Cerebellar cortex (tissue), 1 donor: ENCODE data around the gene CRISPLD2.
A peak's percentile ranks its signal among the peaks of the same experiment; 100 is the strongest.
"Not testable (repeated sequence)": the region's sequence is repeated elsewhere in the genome, so short reads cannot be mapped to it uniquely, and the experiment has no call there.

ENCODE experiments used
- DNase-seq: peaks from one replicate; pipeline ENCODE4 v3.0.0-alpha.2; 2015; ENCODE audit warnings: low spot score

The CRISPLD2 gene

DNA sequence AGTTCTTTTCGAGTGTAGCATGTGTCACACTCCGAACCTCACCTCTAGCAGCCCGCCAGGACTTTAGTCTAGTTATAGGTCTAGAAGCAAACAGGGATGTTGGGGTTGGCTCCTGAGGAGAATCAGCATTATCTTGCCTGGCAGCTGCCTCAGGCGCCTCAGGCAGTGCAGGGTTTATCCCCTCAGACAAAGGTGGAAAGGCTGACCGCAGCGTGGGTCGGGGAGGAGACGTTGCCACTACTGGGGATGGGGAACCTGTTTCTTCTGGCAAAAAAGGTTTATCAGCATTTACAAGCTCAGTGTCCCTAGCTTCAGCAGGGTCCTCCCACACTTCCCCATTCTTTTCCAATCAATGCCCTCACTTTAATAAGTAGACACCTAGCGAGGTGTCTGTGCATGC, 40.6 kb downstream of the CRISPLD2 start:
- DNase-seq: no peak

DNA sequence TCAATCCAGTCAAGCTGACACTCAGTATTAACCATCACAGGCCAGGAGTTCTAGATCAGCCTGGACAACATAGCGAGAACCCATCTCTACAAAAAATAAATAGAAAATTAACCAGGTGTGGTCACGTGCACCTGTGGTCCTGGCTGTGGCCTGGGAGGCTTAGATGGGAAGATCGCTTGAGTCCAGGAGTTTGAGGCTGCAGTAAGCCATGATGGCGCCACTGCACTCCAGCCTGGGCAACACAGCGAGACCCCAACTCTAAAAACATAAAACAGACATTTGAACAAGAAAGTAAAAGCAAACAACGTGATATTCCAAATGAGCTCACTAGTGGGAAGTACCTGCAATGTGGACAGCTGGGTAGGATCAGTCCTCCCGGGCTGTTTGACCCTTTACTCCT, 41.9 kb downstream of the CRISPLD2 start:
- DNase-seq: no peak

DNA sequence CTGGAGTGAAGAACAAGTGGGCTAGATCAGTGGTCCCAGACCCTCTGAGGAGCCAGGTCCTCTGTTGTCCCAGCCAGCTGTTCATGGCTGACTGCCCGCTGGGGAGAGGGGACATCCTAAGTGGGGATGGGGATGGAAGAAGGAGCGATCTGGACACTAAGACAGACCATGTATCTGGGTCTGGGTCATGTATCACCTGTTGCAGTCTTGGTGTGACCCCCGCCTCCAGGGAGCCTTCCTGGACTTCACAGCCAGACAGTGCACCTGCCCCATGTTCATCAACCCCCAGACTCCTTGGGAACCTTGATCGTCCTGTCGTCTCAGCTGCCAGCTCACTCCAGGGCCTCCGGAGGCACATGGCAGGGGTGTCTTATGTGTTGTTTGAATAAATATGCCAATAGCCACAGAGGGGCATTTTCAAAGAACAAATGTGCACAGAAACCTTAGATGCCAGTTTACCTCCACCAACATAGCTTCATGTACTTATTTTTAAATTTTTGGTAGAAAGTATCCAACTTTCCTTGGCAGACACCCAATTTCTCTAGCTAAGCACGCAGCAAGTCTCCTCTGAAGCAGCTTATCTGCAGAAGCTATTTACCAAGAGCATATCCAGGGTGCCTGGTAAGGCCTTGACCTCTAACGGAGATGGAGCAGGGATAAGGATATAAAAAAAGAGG, 43.2 kb downstream of the CRISPLD2 start:
- no peak for DNase-seq

DNA sequence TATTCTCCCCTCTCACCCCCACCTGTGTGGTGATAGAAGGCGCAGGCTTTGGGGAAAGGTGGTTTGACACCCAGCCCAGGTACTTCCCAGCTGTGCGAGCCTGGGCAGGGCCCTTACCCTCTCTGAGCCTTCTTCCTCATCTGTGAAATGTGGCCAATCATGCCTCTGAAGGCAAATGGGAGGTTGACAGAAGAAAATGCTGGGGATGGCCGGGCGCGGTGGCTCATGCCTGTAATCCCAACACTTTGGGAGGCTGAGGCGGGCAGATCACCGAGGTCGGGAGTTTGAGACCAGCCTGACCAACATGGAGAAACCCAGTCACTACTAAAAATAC, 43.7 kb downstream of the CRISPLD2 start:
- DNase-seq: no peak

DNA sequence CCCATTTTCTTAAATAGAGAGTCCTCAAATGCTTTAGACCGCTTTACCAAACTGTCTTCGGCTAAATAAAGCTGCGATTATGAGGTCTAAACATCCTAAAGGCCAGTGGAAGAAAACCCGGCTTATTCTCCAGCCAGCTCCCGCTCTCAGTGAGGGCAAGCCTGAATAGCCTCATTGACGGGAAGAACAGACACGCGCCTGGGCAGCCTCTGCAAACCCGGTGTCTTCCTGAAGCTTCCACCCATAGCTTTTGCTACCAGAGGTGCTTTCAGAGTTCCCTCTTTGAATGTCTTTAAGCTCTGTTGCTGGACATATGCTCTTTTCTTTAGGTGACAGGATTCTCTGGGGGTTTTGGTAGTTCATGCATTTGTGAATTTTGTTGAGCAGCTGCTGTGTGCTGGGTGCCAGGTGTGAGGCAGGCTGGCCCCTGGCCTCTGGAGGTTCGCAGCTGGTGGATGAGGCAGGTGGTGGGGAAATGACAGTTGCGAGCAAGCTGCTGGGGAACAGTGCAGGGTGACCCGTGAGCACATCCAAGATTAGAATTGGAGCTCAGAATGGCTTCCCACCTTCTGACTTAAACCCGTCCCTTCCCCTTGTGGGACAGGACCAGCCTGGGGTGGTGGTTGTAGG, 44.7 kb downstream of the CRISPLD2 start:
- no peak for DNase-seq

DNA sequence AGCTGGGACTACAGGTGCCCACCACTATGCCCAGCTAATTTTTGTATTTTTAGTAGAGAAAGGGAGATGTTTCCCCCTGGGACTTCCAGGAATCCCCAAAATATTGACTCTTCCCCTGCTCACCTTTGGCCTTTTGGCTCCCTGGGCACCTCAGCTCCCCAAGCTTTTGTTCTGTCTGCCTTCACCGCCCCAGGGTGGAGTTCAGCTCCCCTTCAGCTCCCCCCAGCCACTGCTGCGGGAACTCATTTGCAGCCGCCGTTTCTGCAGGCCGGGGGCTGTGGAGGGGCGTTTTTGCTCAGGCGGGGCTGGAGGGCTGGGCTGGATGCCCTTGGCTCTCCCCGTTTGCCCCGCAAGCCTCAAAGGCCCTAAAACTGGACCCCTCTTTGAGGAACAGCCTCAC, 47.9 kb downstream of the CRISPLD2 start:
- DNase-seq: no peak

DNA sequence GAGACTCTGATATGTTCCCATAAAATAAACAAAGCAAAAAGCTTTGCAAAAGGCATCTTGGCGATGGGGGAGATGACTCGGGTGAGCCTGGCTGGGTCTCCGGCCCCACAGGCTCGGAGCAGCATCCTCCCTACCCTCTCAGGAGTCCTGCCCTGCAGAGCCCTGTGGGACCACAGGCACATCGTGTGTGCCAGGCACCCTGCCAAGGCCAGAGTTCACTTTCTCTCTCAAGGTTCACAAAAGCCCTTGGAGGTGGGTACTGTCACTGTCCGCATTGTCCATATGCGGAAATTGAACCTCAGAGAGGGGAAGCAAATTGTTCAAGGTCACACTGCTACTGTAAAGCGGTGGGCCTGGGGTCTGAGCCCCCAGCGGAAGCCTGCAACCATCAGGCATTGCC, 48.5 kb downstream of the CRISPLD2 start:
- no peak for DNase-seq

DNA sequence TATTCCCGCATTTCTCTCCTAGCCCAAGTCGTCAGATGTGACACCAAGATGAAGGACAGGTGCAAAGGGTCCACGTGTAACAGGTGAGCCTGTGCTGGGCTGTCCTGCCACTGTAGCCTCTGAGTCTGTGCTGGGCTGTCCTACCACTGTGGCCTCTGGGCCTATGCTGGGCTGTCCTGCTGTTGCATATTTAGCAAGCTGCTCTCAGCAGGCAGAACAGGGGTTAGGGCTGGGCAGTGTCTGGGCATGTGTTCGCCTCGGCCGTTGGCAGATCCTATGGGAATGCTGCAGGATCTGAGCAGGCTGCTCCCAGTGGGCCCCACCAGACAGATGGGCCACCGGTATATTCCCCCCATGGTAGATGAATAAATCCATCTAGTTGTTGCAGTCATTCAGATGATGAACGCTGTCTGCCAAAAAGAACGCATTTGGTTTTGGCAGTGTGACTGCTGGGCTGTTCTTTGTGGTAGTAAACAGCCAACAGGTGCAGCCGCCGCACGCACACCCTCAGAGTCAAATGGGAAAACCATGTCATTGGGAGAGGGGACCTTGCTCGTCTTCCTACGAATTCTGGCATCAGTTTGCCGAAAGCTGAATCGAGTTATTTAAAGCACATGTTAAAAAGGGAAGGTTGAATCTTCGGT, 49.2 kb downstream of the CRISPLD2 start:
- DNase-seq: peak; percentile 16

DNA sequence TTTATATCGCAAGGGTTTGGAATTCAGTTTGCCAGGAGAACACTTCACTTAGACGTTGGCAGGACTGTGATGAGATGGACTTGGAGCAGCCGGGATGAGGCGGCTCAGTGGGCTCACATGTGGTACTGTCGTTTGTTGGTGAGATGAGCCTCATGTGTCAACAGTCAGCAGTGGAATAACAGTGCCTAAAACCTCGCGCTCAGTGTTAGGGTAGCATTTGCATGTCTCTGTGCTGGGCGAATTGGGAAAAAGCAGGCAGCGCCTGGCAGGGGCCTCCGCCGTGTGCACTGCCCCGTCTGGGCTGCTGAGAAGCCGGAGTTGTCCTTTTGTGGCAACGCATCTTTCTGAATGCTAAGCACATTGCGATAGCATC, 49.7 kb downstream of the CRISPLD2 start:
- no peak for DNase-seq

DNA sequence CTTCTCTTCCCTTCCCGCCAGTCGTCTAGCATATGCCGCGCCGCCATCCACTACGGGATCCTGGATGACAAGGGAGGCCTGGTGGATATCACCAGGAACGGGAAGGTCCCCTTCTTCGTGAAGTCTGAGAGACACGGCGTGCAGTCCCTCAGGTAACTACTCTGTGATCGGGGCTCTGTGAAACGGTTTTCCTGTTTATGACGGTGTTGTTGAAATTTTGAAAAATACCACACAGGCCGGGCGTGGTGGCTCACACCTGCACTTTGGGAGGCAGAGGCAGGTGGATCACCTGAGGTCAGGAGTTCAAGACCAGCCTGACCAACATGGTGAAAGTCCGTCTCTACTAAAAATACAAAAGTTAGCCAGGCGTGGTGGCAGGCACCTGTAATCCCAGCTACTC, 53.2 kb downstream of the CRISPLD2 start:
- not testable (repeated sequence) for DNase-seq

DNA sequence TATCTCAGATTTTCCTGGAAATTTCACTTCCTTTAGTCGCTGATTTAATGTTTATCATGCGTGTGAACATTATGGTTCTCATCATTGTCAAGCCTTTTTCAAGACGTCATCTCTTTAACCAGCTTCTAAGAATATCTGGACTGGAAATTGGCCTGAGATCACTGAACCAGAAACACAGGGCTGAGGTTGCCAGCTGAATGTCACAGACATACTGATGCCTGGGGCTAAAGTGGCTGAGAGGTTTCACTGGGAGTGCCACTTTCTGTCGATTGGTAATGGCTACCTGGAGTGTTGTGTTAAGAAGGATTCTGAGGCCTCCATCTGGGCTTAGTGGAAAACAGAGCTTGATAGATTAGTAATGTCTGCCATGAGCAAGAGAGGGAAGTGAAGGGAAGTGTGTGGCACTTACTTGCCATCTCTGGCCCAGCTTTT, 54.2 kb downstream of the CRISPLD2 start:
- no peak for DNase-seq

DNA sequence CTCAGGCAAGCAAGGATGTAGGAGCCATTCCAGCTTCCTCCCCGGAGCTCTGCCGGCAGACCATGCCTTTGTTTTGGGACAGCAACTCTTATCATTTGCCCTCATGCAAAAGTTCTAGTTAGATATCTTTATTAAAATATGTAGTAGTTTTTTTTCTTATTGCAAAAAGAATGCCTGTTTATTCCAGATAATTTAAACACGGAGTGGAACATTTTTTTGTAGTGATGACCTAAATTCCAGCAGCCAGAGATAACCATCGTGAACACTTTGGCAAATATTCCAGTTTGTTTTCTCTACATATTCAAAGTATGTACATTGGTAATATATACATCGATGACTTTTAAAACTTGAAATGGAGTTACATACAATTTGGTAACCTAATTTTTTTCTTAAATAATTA, 54.8 kb downstream of the CRISPLD2 start:
- DNase-seq: no peak

DNA sequence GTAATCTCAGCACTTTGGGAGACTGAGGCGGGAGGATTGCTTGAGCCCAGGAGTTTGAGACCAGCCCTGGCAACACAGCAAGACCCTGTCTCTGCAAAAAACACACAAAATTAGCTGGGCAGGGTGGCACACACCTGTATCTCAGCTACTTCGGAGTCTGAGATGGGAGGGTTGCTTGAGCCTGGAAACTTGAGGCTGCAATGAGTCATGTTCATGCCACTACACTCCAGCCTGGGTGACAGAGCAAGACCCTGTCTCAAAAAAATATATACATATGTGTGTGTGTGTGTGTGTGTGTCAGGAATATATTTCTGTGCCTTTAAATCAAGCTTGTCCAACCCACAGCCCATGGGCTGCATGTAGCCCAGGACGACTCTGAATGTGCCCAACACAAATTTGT, 55.2 kb downstream of the CRISPLD2 start:
- DNase-seq: no peak

DNA sequence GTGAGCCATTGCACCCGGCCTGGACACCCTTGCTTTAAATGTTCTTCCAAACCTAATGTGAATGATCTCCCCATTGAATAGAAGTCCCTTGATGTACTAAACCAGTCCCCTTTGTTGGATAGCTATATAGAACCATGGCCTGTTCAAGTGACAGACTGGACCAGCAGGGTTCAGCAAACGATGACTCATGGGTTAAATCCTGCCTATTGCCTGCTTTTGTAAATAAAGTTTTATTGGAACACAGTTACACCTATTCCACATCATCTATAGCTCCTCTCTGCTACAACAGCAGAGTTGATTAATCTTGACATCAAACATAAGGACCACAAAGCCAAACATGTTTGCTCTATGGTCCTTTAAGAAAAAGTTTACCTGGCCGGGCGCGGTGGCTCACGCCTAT, 56.1 kb downstream of the CRISPLD2 start:
- no peak for DNase-seq

DNA sequence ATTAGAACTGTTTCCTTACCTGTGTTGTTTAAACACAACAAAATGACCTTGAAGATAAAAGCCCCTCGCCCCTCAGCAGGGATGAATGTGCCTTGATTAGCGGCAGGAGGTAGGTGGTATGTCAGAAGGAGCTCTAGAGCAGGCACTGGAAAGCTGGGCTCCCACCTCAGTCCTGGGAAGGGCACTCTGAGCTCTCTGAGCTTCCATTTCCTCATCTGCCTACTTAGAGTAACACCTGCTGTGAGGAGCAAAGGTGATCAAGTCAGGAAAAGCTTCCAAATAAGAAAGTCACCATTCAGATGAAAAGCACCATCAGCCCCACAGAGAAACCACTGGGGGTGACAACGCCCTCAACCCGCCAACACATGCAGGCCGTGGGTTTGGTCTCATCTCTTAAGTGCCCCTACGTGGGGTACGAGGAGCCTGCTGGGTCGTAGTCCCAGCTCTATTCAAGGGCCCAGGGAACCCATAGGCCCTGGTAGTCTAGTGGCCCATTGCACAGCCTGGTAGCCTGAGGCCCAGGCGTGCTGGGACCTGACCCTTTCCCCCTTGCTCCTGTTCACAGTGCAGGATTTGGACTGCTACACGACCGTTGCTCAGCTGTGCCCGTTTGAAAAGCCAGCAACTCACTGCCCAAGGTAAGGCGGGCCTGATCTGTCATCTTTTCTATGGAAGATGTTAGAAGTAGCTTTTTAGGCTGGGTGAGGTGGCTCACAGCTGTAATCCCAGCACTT, 57.3 kb downstream of the CRISPLD2 start:
- DNase-seq: no peak

DNA sequence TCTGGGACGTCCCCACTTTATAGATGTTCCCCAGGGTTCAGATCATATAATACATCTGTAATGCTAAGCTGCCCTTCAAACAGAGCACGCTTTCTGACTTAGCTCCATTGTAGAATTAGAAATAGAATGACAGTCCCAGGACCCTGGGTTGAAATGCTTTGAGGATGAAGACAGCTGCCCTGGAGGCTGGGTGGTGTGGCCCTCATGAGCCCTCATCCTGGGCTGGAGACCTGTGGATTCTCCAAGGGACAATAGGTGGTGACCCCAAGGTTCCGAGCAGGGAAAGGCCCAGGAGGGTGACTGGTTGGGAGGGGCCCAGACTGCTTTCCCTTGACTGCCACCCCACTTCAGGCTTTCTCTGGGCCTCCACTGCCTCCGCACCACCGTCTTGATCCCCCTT, 59.0 kb downstream of the CRISPLD2 start:
- DNase-seq: no peak

DNA sequence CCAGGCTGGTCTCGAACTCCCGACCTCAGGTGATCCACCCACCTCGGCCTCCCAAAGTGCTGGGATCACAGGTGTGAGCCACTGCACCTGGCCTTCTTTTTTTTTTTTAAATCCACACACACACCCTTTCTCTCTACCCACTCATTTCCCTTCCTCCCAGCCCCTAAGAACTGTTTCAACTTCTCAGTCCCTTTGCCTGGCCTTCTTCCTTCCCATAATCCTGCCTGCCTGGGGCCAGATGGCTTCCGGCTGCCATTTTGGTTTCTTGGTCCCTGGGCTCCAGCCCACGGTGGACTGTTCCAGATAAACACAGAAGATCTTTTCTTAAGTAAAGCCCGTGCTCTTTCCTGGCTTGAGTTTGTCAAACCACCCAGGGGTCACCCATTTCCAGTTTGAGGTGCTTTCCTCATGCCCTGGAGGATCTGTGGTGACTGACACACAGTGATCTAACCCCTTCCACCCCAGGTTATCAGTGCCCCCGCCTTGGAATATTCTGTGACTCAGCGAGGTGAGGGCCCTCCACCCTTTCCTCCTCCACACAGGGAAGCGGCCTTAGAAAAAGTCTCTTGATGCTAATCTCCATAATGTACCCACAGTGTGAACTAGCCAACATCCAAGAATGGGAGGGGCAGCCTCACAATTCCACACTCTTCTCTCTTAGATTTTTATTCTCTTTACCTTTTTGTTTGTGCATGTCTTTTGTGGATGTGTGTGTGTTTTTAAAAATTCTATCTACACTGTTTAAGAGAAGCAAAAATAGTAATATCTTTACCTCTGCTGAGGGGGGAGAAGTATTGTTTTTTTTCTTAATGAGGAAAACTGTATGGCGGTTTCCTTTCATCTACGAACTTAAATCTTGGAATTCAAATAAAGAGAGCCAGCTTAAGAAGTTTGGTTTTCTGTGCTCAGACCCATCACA, 60.0 kb downstream of the CRISPLD2 start:
- DNase-seq: no peak

DNA sequence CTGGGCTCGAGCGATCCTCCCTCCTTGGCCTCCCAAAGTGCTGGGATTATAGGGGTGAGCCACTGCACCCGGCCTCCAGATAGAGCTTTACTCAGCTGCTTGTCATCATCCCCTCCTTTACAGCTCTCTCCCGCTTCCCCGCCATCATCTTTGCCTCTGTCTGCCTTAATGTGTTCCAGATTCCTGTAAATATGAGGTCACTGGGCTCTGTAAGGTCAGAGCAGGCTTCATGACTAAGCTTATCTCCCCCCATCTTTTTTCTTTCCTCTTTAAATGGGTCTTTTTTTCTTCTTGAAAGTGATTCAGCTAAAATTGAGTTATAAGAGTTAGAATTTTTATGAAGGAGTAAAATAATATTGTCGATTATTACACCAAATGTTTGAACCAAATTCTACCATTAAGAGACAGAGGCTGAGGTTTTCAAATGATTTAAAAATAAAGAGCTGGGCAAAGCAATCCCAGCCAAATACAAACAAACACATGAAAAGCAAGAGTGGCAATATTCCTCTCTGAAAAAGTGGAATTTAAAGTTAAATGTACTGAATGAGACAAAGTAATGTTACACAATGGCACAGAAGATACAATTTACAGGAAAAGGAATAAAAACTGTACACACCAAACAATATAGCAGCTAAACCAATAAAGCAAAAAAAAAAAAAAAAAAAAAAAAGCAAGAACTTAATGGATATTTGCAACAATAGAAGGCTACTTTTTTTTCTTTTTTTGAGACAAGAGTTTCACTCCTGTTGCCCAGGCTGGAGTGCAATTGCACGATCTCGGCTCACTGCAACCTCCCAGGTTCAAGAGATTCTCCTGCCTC, 62.1 kb downstream of the CRISPLD2 start:
- no peak for DNase-seq

DNA sequence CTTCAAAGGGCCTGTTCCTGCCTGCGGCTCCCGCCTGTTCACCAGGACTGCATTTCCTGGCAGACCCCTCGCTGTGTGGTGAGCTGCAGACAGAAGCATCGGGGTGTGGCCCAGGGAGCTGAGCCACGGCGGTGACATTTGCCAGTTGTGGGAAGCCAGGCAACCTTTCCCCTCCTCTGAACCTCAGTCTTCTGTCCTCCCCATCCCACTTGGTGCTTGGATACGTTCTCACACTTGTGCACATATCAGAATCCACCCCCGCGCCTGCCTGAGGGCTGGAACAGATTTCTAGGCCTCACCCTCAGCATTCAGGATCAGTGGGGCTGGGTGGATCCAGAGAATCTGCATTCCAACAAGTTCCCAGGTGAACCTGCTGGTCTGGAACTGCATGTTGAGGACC, 63.5 kb downstream of the CRISPLD2 start:
- DNase-seq: no peak

DNA sequence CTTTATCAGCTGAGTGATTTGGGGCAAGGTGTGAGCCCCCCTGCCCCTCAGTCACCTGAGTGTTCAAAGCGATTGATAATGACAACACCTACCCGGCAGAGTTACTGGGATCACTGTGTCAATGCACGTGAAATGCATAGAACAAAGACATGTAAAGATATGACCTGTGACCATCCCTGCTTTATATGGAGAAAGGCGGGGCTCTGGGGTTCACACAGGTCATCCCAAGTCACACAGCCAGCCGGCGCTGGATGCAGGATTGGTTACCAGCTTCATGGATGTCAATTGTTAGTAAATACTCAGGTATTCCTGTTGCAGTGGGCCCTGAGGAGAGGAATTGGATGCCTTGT, 64.4 kb downstream of the CRISPLD2 start:
- no peak for DNase-seq
